Stimulated activated CD4-positive, alpha-beta T cell treated with anti-CD3 and anti-CD28 coated beads, Interleukin-4, amount 100 ng/mL, for 48 hours (primary cell): ENCODE data around the gene STAG1.
"Not testable (repeated sequence)": the region's sequence is repeated elsewhere in the genome, so short reads cannot be mapped to it uniquely, and the experiment has no call there.

Source experiments
- DNase-seq, 2 donors: peaks; one replicate each; pipeline ENCODE4 v3.0.0-alpha.2; 2020; ENCODE audit warnings: low read depth in 2 of 2

STAG1 gene

GRCh38 chr3:136703429-136703828, 48.7 kb downstream of the STAG1 start:
- DNase-seq, result no peak

- DNase-seq, result no peak
Measured at GRCh38 chr3:136699271-136699828, 52.8 kb downstream of the STAG1 start.

GRCh38 chr3:136698361-136698760, 53.8 kb downstream of the STAG1 start:
- no peak for DNase-seq

GRCh38 chr3:136696797-136697196, 55.4 kb downstream of the STAG1 start:
- no peak for DNase-seq

GRCh38 chr3:136694321-136694720, 57.9 kb downstream of the STAG1 start:
- no peak for DNase-seq

GRCh38 chr3:136690599-136690998, 61.6 kb downstream of the STAG1 start:
- DNase-seq, result no peak

- DNase-seq, result no peak
Measured at GRCh38 chr3:136685882-136686281, 66.3 kb downstream of the STAG1 start.

GRCh38 chr3:136682740-136683312, 69.4 kb downstream of the STAG1 start:
- no peak for DNase-seq

GRCh38 chr3:136678981-136679380, 73.2 kb downstream of the STAG1 start:
- no peak for DNase-seq

- no peak for DNase-seq
Measured at GRCh38 chr3:136676009-136676408, 76.2 kb downstream of the STAG1 start.

GRCh38 chr3:136675150-136675858, 76.9 kb downstream of the STAG1 start:
- DNase-seq, result no peak

GRCh38 chr3:136672457-136672856, 79.7 kb downstream of the STAG1 start:
- DNase-seq, result no peak

GRCh38 chr3:136671921-136672320, 80.3 kb downstream of the STAG1 start:
- no peak for DNase-seq

GRCh38 chr3:136670166-136670565, 82.0 kb downstream of the STAG1 start:
- DNase-seq, result no peak

- DNase-seq, result no peak
Measured at GRCh38 chr3:136667081-136667480, 85.1 kb downstream of the STAG1 start.

- not testable (repeated sequence) for DNase-seq
Measured at GRCh38 chr3:136666301-136666700, 85.9 kb downstream of the STAG1 start.

- no peak for DNase-seq
Measured at GRCh38 chr3:136664771-136665170, 87.4 kb downstream of the STAG1 start.

GRCh38 chr3:136661282-136661681, 90.9 kb downstream of the STAG1 start:
- DNase-seq, result no peak

- no peak for DNase-seq
Measured at GRCh38 chr3:136658946-136659682, 93.1 kb downstream of the STAG1 start.

GRCh38 chr3:136657526-136657925, 94.7 kb downstream of the STAG1 start:
- no peak for DNase-seq

GRCh38 chr3:136653628-136654027, 98.5 kb downstream of the STAG1 start:
- DNase-seq, result no peak

- no peak for DNase-seq
Measured at GRCh38 chr3:136651581-136651980, 100.6 kb downstream of the STAG1 start.

- DNase-seq, result no peak
Measured at GRCh38 chr3:136650461-136650860, 101.7 kb downstream of the STAG1 start.
